ENCODE results near the gene PDE3A.

The PDE3A gene

GRCh38 chr12:20625531-20625930 is 257.2 kb downstream of the PDE3A start:
- peaks cover 28% of the 10 kb centered on the region for H3K4me1 Mint-ChIP-seq
- TF ChIP-seq CTCF (IDR thresholded peaks at IDR 0.05) = no peak
- H3K27me3 Mint-ChIP-seq (ENCODE audit: low read depth, poor library complexity) = peaks cover 3% of the 10 kb centered on the region
- no peak overlapping the region for H3K27ac Mint-ChIP-seq
- no peaks in the 10 kb centered on the region for H3K9me3 Mint-ChIP-seq
- no peaks in the 10 kb centered on the region for H3K36me3 Mint-ChIP-seq (ENCODE audit: low read depth)
- DNase-seq = no peak
- no peak overlapping the region for H3K4me3 Mint-ChIP-seq

GRCh38 chr12:20627001-20627588 is 258.8 kb downstream of the PDE3A start:
- Mint-ChIP-seq H3K4me3 (no peak overlapping the region), H3K27me3 (ENCODE audit: low read depth, poor library complexity) (peaks cover 3% of the 10 kb centered on the region), H3K9me3 (no peaks in the 10 kb centered on the region), H3K36me3 (ENCODE audit: low read depth) (no peaks in the 10 kb centered on the region), H3K27ac (no peak overlapping the region), H3K4me1 (peaks cover 38% of the 10 kb centered on the region)
- no peak for DNase-seq
- TF ChIP-seq CTCF (IDR thresholded peaks at IDR 0.05) = no peak

- H3K4me1 Mint-ChIP-seq = peaks cover 40% of the 10 kb centered on the region
- no peak for TF ChIP-seq CTCF (IDR thresholded peaks at IDR 0.05)
- H3K27ac Mint-ChIP-seq = peak overlapping the region; percentile 49
- no peak overlapping the region for H3K4me3 Mint-ChIP-seq
- peaks cover 3% of the 10 kb centered on the region for H3K27me3 Mint-ChIP-seq (ENCODE audit: low read depth, poor library complexity)
- H3K9me3 Mint-ChIP-seq = no peaks in the 10 kb centered on the region
- DNase-seq = no peak
- no peaks in the 10 kb centered on the region for H3K36me3 Mint-ChIP-seq (ENCODE audit: low read depth)
Measured at GRCh38 chr12:20628226-20628787, 260.0 kb downstream of the PDE3A start.

- no peaks in the 10 kb centered on the region for H3K9me3 Mint-ChIP-seq
- no peak overlapping the region for H3K4me3 Mint-ChIP-seq
- no peaks in the 10 kb centered on the region for H3K36me3 Mint-ChIP-seq (ENCODE audit: low read depth)
- DNase-seq = no peak
- no peak for TF ChIP-seq CTCF (IDR thresholded peaks at IDR 0.05)
- H3K4me1 Mint-ChIP-seq = peaks cover 40% of the 10 kb centered on the region
- H3K27ac Mint-ChIP-seq = no peak overlapping the region
- peaks cover 3% of the 10 kb centered on the region for H3K27me3 Mint-ChIP-seq (ENCODE audit: low read depth, poor library complexity)
Measured at GRCh38 chr12:20628999-20629398, 260.7 kb downstream of the PDE3A start.

- H3K4me3 Mint-ChIP-seq = no peak overlapping the region
- no peak for DNase-seq
- H3K4me1 Mint-ChIP-seq = peaks cover 39% of the 10 kb centered on the region
- H3K36me3 Mint-ChIP-seq (ENCODE audit: low read depth) = no peaks in the 10 kb centered on the region
- TF ChIP-seq CTCF (IDR thresholded peaks at IDR 0.05) = no peak
- H3K27ac Mint-ChIP-seq = no peak overlapping the region
- no peaks in the 10 kb centered on the region for H3K9me3 Mint-ChIP-seq
- peaks cover 3% of the 10 kb centered on the region for H3K27me3 Mint-ChIP-seq (ENCODE audit: low read depth, poor library complexity)
Measured at GRCh38 chr12:20629414-20630156, 261.2 kb downstream of the PDE3A start.
